ENCODE data around the gene CCDC81. TPM values are rescaled to one million over a fixed set of nuclear protein-coding genes. Genes with fewer than 3 reads are reported as not detected.
A peak's percentile ranks its signal among the peaks of the same experiment; 100 is the strongest.

CCDC81 gene
- total RNA-seq, 1 experiment from 2014 or later: 1.1 TPM

DNA sequence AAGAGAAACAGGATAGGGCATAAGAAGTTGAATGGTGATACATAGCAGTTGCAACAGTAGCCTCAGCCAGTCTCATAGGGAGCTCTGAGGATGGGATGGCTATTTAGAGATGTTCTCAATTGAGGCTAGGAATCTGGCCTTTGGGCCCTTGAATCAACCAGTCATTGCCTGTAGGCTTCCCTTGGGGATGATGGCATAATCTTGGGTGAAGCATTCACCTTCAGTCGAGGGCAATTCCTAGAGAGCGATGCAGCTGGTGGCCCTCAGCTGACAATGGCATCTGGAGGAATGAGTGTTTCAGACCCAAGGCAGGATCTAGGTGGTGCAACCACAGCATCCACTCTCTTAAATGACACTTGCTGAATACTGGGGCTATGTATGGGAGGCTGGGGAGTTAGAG is 61.0 kb downstream of the CCDC81 start:
- no peak for TF ChIP-seq EZH2 (IDR thresholded peaks at IDR 0.05; ENCODE audit: borderline replicate concordance, low read depth, low read length, poor library complexity, severe bottlenecking)
- TF ChIP-seq, protein P1, sequence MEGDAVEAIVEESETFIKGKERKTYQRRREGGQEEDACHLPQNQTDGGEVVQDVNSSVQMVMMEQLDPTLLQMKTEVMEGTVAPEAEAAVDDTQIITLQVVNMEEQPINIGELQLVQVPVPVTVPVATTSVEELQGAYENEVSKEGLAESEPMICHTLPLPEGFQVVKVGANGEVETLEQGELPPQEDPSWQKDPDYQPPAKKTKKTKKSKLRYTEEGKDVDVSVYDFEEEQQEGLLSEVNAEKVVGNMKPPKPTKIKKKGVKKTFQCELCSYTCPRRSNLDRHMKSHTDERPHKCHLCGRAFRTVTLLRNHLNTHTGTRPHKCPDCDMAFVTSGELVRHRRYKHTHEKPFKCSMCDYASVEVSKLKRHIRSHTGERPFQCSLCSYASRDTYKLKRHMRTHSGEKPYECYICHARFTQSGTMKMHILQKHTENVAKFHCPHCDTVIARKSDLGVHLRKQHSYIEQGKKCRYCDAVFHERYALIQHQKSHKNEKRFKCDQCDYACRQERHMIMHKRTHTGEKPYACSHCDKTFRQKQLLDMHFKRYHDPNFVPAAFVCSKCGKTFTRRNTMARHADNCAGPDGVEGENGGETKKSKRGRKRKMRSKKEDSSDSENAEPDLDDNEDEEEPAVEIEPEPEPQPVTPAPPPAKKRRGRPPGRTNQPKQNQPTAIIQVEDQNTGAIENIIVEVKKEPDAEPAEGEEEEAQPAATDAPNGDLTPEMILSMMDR (conservative IDR thresholded peaks at IDR 0.05; ENCODE audit: low read depth, low read length): no peak
- ChIA-PET CTCF (no interaction called here), POLR2A (ENCODE audit: low non-redundant PET) (no interaction called here)
- Histone ChIP-seq H3K9me3 (ENCODE audit: low read depth, low read length, poor library complexity, severe bottlenecking) (no peaks in the 10 kb centered on the region), H3K4me1 (ENCODE audit: insufficient read depth, low read length, poor library complexity, severe bottlenecking) (peaks cover 20% of the 10 kb centered on the region), H3K4me3 (ENCODE audit: low read depth, low read length, poor library complexity, severe bottlenecking) (no peak overlapping the region), H3K36me3 (ENCODE audit: insufficient read depth, low read length, poor library complexity, severe bottlenecking) (no peaks in the 10 kb centered on the region), H3K27ac (ENCODE audit: low read depth, low read length, poor library complexity, severe bottlenecking) (no peak overlapping the region), H3K27me3 (replicated peaks; ENCODE audit: insufficient read depth, low read depth, low read length, poor library complexity) (no peaks in the 10 kb centered on the region)
- DNase-seq (ENCODE audit: low spot score): no peak
- no TSS peak for BruUV-seq (replicated peaks)
- intact Hi-C loops (cut with micrococcal nuclease; ENCODE audit: unreplicated experiment): no loop called here

DNA sequence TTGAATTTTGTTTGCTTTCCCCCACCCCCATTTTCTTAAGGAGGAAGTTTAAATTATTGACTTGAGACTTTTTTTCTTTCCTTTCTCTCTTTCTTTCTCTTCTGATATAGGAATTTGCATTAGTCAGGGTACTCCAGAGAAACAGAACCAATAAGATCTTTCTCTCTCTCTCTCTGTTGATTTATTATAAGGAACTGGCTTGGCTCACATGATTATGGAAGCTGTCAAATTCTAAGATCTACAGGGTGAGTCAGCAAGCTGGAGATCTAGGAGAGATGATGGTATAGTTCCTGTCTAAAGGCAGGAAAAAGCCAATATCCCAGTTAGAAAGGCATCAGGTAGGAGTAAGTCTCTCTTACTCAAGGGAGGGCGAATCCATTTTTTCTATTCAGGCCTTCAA is 64.0 kb downstream of the CCDC81 start:
- H3K4me1 ChIP-seq (ENCODE audit: insufficient read depth, low read length, poor library complexity, severe bottlenecking): peaks cover 20% of the 10 kb centered on the region
- H3K36me3 ChIP-seq (ENCODE audit: insufficient read depth, low read length, poor library complexity, severe bottlenecking): no peaks in the 10 kb centered on the region
- TF ChIP-seq EZH2 (IDR thresholded peaks at IDR 0.05; ENCODE audit: borderline replicate concordance, low read depth, low read length, poor library complexity, severe bottlenecking): no peak
- TF ChIP-seq, protein P1 (conservative IDR thresholded peaks at IDR 0.05; ENCODE audit: low read depth, low read length): no peak
- POLR2A ChIA-PET (ENCODE audit: low non-redundant PET): interaction anchor here (0.5 kb wide), 1 partner anchor 35 kb away, joined by 3 read pairs; no protein-coding TSS in a partner anchor
- no TSS peak for BruUV-seq (replicated peaks)
- H3K4me3 ChIP-seq (ENCODE audit: low read depth, low read length, poor library complexity, severe bottlenecking): no peak overlapping the region
- no peaks in the 10 kb centered on the region for H3K9me3 ChIP-seq (ENCODE audit: low read depth, low read length, poor library complexity, severe bottlenecking)
- H3K27me3 ChIP-seq (replicated peaks; ENCODE audit: insufficient read depth, low read depth, low read length, poor library complexity): no peaks in the 10 kb centered on the region
- intact Hi-C loops (cut with micrococcal nuclease; ENCODE audit: unreplicated experiment): no loop called here
- CTCF ChIA-PET: interaction anchor here (0.9 kb wide), 1 partner anchor 18 kb away, joined by 3 read pairs; no protein-coding TSS in a partner anchor
- H3K27ac ChIP-seq (ENCODE audit: low read depth, low read length, poor library complexity, severe bottlenecking): peak overlapping the region; percentile 12
- DNase-seq (ENCODE audit: low spot score): peak; percentile 75

DNA sequence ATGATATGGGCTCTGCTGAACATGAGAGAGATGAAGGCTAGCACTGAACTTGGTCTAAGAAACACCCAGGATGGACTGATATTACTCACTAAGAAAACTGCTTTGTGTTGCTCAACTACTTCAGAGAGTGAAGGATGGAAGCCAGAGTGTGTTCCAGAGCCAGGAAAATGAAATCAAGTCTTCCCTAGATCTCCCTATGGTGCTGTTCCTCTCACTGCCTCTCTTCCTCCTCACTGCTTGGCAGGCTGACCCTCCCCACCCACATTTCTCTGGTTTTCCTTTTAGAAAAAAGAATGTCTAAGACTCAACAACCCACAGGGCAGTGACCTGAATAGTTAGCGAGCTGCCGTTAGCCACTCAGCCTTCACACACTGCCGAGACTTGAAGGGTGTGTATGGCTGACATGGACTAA is 65.6 kb downstream of the CCDC81 start:
- ChIA-PET POLR2A (ENCODE audit: low non-redundant PET) (no interaction called here), CTCF (no interaction called here)
- no peaks in the 10 kb centered on the region for H3K27me3 ChIP-seq (replicated peaks; ENCODE audit: insufficient read depth, low read depth, low read length, poor library complexity)
- peaks cover 20% of the 10 kb centered on the region for H3K4me1 ChIP-seq (ENCODE audit: insufficient read depth, low read length, poor library complexity, severe bottlenecking)
- no peak overlapping the region for H3K4me3 ChIP-seq (ENCODE audit: low read depth, low read length, poor library complexity, severe bottlenecking)
- TF ChIP-seq, protein P1 (conservative IDR thresholded peaks at IDR 0.05; ENCODE audit: low read depth, low read length): no peak
- TF ChIP-seq EZH2 (IDR thresholded peaks at IDR 0.05; ENCODE audit: borderline replicate concordance, low read depth, low read length, poor library complexity, severe bottlenecking): no peak
- H3K9me3 ChIP-seq (ENCODE audit: low read depth, low read length, poor library complexity, severe bottlenecking): no peaks in the 10 kb centered on the region
- H3K36me3 ChIP-seq (ENCODE audit: insufficient read depth, low read length, poor library complexity, severe bottlenecking): no peaks in the 10 kb centered on the region
- BruUV-seq (replicated peaks): no TSS peak
- no peak for DNase-seq (ENCODE audit: low spot score)
- intact Hi-C loops (cut with micrococcal nuclease; ENCODE audit: unreplicated experiment): no loop called here
- no peak overlapping the region for H3K27ac ChIP-seq (ENCODE audit: low read depth, low read length, poor library complexity, severe bottlenecking)
